ENCODE results near the gene IVNS1ABP. TPM values are rescaled to one million over a fixed set of nuclear protein-coding genes. Genes with fewer than 3 reads are reported as not detected.
"Not testable (repeated sequence)": the region's sequence is repeated elsewhere in the genome, so short reads cannot be mapped to it uniquely, and the experiment has no call there.

The IVNS1ABP gene
- total RNA-seq (2014; rRNA removed; shearing (Covaris generic)) = 60.4 and 67.7 TPM in 2 replicates

DNA sequence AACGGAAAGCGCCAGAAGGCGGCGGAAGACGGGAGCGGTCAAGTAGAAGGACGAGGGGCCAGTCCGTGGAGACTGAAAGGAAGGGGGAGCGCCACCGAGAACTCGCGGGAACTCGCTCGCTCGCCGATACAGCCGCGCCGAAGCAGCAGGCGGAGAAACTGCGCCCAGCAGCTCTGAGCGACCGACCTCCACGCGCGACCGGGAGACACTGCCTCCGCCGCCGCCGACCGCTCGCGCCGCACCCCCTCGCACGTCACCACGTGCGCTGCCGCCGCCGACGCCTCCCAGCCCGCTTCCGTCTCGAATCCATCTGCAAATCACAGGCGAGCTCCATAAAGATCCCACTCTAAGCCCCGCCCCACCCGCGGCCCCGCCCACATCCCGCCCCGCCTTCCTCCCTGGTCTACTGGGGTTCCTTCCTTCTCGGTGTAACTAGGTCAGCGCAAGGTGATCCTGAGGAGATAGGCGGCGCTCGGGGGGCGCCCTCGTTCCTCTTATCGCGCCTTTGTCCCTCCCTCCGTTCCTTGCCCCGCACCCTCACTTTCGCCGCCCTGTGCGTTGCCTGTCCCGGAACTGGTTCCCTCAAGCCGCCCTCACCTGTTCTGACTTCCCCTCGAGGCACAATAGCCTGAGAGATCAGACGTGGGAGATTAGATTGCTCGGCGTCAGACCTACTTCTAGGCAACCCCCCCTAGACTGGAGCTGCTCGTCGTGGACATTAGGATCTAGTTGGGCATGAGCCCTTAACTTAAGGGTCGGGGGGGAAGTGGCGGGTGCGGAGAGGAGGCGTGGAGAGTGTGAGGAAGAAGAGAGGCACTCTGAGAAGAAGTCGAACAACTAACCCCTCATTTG is at the start of gene IVNS1ABP:
Gene IVNS1ABP, minus strand, starts transcription at position 210 of the 852 bp plus-strand sequence. CDS start 7,750 bp downstream, outside the sequence.
- peak; percentile 96 for DNase-seq (ENCODE audit: low spot score)

DNA sequence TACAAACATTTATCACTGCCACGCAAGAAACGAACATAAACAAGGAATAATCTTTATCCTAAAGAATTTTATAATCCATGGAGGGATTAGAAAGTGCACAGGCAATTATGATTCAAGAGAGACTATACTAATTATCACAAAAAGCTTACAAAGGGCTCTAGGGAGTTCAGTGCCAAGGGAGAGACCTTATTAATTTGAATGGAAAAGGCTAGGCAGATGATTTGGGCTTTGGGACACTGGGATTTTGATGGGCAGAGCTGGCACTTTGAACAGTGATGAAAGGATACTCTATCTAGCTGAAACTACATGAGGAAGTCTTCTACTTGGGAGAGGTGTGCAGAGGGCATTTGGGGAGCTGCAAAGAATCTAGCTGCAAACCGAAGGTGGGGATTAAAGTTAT is 48.9 kb upstream of the IVNS1ABP start:
- DNase-seq (ENCODE audit: low spot score) = no peak

GRCh38 chr1:185364528-185364927 is 47.5 kb upstream of the IVNS1ABP start:
- DNase-seq (ENCODE audit: low spot score) = not testable (repeated sequence)

DNA sequence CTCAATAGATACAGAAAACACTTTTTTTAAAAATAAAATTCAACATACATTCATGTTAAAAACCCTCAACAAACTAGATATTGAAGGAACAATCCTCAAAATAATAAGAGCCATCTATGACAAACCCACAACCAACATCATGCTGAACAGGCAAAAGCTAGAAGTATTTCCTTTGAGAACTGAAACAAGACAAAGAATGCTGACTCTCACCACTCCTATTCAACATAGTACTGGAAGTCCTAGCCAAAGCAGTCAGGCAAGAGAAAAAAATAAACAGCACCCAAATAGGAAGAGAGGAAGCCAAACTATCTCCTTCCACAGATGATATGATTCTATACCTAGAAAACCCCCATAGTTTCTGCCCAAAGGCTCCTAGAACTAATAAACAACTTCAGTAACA is 46.2 kb upstream of the IVNS1ABP start:
- no peak for DNase-seq (ENCODE audit: low spot score)

DNA sequence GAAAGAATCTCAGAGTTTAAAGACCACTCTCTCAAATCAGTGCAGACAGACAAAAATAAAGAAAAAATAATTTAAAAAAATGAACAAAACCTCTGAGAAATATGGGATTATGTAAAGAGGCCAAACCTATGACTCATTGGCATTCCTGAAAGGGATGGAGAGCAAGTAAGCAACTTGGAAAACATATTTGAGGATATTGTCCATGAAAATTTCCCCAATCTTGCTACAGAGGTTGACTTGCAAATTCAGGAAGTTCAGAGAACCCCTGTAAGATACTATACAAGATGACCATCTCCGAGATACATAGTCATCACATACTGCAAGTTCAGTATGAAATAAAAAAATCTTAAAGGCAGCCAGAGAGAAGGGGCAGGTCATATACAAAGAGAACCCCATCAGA is 43.7 kb upstream of the IVNS1ABP start:
- DNase-seq (ENCODE audit: low spot score) = peak; percentile 41

GRCh38 chr1:185358957-185359356 is 41.9 kb upstream of the IVNS1ABP start:
- DNase-seq (ENCODE audit: low spot score) = no peak

DNA sequence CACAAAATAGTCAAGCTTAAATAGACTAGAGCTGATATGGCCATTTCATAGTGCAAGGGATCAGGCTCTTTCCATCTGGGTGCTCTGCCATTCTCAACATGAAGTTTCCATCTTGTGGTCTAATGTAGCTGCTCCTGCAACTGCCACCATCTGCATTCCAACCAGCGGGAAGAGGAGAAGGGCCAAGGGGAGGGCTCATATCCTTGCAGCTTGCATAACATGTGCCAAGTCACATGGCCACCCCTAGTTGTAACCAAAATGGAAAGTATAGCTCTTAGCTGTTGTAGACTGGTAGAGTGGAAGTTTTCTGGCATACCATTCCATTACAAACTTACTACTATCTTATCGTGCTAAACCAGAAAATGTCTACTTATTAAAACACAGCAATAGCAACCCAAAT is 38.9 kb upstream of the IVNS1ABP start:
- no peak for DNase-seq (ENCODE audit: low spot score)

GRCh38 chr1:185353124-185353523 is 36.1 kb upstream of the IVNS1ABP start:
- DNase-seq (ENCODE audit: low spot score) = no peak

DNA sequence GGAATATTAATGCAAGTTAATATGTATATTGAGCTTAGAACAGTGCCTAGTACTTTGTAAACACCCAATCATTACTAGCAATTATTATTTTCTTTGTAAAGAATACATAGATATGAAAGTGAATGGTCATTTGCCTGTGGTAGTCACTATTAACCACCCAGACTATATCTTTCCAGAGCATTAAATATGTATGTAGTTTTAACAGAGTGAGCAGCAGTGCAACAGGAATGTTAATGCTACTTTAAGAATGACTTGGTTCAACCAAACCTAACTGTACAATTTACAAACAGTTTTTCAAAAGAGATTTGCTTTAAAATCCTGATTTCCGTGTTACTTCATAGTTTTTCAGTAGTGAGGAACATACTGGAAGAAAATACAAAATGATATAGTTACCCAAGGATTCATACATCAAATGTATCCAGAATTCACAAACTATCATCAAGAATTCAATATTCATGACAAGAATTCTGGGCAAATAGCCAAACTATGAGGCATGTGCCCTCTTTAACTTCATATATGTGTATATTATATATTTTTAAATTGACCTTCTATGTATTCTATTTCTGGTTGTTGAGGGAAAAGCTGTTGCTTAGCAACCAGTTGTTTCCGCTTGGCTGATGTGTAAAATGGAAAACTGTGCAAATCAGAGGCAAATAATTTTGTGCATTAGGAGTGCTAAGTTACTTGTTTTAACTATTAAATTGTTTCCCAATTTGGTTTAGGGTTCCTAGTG is 34.9 kb upstream of the IVNS1ABP start:
- no peak for DNase-seq (ENCODE audit: low spot score)

GRCh38 chr1:185350027-185350442 is 33.0 kb upstream of the IVNS1ABP start:
- DNase-seq (ENCODE audit: low spot score) = no peak

DNA sequence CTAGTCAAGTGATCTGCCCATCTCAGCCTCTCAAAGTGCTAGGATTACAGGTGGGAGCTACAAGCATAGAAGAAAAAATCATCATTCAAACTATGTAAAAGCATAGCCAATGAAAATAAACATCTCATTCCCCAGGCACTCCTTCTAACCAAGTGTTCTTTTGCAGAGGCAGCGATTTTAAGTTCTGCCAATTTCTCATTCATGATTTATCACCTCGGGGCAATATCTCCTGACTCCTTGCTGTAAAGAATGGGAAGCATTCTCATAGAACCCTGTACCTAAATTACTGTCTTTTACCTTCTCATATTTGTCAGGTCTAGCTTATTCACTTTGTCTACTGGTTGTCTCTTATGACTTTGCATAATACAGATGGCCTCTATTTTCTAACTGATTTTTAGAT is 32.5 kb upstream of the IVNS1ABP start:
- no peak for DNase-seq (ENCODE audit: low spot score)

- no peak for DNase-seq (ENCODE audit: low spot score)
Observed at GRCh38 chr1:185348985-185349384, 31.9 kb upstream of the IVNS1ABP start.

GRCh38 chr1:185348296-185348695 is 31.3 kb upstream of the IVNS1ABP start:
- DNase-seq (ENCODE audit: low spot score) = no peak

- DNase-seq (ENCODE audit: low spot score) = no peak
Observed at GRCh38 chr1:185345913-185346720, 29.1 kb upstream of the IVNS1ABP start.

GRCh38 chr1:185343306-185343705 is 26.3 kb upstream of the IVNS1ABP start:
- DNase-seq (ENCODE audit: low spot score) = no peak

DNA sequence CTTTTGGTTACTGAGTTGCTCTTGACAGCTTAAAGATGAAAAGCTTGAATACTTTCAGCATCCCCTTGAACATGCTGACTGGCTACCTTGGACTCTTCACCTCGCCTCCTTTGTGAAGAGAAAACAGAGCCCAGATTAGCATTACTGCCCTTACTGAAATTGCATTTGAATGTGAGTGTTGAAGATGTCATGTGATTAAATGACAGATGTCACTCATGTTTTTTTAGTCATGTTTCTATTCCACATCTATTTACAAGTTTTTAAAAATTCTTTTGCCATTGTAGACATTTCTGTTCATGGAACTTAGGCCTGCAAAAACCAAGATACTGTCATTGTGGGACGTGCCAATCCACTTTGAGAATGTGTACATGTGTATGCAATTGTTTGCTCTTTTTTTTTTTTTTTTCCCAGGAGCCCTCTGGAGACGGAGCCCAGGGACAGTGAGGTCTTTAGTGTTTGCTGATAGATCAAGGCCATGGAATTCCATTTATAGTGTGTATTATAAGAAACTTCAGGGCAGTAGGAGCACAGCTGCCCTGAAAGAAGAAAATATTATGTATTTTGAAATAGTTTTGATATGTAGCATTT is 25.7 kb upstream of the IVNS1ABP start:
- DNase-seq (ENCODE audit: low spot score) = no peak

DNA sequence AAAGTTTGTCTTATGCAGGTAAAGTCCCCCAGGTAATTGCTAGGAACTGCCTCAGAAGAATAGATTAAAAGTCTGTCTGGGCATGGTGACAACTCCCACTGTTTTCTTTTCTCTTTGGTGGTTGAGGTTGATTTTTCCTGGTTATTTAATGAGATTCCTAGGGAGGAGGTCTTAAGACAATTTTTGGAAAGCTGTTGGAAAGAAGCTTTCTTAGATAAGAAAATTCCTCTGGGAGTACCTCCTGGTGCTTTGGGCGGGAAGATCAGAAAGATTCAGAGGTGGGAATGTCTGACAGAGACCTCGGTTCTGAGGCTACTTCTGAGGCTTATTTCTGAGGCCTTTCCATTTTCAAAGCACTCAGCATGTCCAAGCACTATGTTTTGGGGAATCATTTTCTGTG is 25.0 kb upstream of the IVNS1ABP start:
- no peak for DNase-seq (ENCODE audit: low spot score)

GRCh38 chr1:185341196-185341781 is 24.2 kb upstream of the IVNS1ABP start:
- no peak for DNase-seq (ENCODE audit: low spot score)

DNA sequence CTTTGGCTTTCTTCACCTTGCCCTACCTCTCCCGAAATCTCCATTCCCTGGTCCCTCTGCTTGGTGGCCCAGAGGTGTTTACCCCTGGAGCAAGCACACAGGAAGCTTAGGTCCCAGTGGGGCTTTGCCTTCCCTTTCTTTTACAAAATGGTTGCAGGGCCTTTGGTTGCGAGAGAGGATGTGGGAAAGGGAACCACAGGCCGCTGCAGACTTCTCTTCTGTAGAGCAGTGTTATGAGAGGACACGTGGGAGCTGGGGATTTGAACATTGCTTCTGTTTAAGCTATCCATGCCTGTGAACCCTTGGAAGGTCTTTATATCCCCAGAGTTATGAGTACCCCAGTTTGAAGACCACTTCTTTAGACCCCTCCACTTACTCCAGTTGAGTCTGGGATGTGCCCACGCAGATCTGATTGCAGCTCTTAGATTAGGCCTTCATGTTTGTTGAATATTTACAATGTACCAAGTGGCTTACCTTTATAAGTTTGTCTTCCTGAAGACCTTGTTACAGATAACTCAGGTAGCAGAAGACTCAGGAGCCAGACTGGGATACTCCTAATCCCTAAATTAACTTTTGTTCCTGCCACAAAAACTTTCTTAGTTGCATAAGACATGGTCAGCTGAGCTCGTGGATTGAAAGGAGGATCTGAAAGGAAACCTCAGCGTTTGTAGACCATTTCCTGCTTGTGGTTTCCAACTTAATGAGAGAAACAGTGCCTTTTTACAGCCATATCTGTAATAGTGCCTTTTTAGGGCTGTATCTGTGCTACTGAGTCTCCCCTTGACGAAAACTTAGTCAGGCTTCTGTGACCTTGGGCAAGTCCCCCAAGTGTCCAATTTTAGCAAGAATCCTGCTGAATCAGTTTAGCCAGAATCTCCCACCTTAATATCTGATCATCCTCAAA is 21.9 kb upstream of the IVNS1ABP start:
- peak; percentile 14 for DNase-seq (ENCODE audit: low spot score)

GRCh38 chr1:185337246-185337645 is 20.2 kb upstream of the IVNS1ABP start:
- no peak for DNase-seq (ENCODE audit: low spot score)

All from A172 (cell line).